ENCODE results near the gene SLC25A42. TPM values are rescaled to one million over a fixed set of nuclear protein-coding genes. Genes with fewer than 3 reads are reported as not detected.
A peak's percentile ranks its signal among the peaks of the same experiment; 100 is the strongest.

SLC25A42 gene
- total and polyA plus RNA-seq, 3 donors from 2014 or later: 14.0 to 14.7 (median 14.3) TPM

DNA sequence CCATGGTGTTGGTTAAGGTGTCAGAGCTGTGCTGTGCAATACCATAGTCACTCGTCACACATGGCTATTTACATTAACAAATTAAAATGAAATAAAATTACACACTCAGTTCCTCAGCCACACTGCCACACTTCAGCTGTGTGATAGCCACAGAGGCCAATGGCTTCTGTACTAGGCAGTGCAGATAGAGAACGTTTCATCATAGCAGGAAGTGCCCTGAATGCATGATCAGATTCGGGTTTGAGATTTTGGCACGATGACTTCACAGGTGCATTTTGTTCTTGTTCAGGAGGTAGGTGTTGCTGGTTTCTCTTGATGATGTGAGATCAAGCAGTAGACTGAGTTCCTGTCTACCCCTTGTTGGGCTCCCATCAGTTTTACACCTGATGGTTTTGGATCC is 23.9 kb upstream of the SLC25A42 start:
- Histone ChIP-seq H3K36me3 (ENCODE audit: low read depth, missing control alignments) (no peaks in the 10 kb centered on the region), H3K27ac (no peak overlapping the region), H3K9me3 (no peaks in the 10 kb centered on the region), H3K27me3 (no peaks in the 10 kb centered on the region), H3K4me1 (no peaks in the 10 kb centered on the region), H3K4me3 (no peak overlapping the region)
- TF ChIP-seq POLR2A (IDR thresholded peaks at IDR 0.05): no peak
- TF ChIP-seq, protein P1, sequence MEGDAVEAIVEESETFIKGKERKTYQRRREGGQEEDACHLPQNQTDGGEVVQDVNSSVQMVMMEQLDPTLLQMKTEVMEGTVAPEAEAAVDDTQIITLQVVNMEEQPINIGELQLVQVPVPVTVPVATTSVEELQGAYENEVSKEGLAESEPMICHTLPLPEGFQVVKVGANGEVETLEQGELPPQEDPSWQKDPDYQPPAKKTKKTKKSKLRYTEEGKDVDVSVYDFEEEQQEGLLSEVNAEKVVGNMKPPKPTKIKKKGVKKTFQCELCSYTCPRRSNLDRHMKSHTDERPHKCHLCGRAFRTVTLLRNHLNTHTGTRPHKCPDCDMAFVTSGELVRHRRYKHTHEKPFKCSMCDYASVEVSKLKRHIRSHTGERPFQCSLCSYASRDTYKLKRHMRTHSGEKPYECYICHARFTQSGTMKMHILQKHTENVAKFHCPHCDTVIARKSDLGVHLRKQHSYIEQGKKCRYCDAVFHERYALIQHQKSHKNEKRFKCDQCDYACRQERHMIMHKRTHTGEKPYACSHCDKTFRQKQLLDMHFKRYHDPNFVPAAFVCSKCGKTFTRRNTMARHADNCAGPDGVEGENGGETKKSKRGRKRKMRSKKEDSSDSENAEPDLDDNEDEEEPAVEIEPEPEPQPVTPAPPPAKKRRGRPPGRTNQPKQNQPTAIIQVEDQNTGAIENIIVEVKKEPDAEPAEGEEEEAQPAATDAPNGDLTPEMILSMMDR (IDR thresholded peaks at IDR 0.05): no peak
- 76 to 81% methylated on average over 4 of the region's 4 CpGs for WGBS, 2 donors
- intact Hi-C loops (cut with DNase I; ENCODE audit: low total_unique reads): no loop called here
- no peak for DNase-seq

DNA sequence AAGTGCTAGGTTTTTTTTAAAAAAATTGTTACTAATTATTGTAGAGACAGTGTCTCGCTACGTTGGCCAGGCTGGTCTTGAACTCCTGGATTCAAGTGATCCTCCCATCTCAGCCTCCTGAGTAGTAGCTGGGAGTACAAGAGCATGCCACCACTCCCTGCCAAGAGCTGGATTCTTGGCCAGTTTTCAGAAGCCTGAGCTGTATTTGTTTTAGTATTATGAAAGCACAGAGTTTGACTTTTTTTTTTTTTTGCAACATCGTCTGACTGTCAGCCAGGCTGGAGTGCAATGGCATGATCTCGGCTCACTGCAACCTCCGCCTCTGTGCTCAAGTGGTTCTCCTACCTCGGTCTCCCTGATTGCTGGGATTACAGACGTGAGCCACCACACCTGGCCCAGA is 23.4 kb upstream of the SLC25A42 start:
- intact Hi-C loops (cut with DNase I; ENCODE audit: low total_unique reads): no loop called here
- Histone ChIP-seq H3K27ac (no peak overlapping the region), H3K27me3 (no peaks in the 10 kb centered on the region), H3K9me3 (no peaks in the 10 kb centered on the region), H3K4me1 (no peaks in the 10 kb centered on the region), H3K4me3 (no peak overlapping the region), H3K36me3 (ENCODE audit: low read depth, missing control alignments) (no peaks in the 10 kb centered on the region)
- WGBS, 2 donors: 59 to 62% methylated on average over 7 of the region's 7 CpGs
- TF ChIP-seq POLR2A (IDR thresholded peaks at IDR 0.05): no peak
- TF ChIP-seq, protein P1 (IDR thresholded peaks at IDR 0.05): no peak
- DNase-seq: peak; percentile 68

DNA sequence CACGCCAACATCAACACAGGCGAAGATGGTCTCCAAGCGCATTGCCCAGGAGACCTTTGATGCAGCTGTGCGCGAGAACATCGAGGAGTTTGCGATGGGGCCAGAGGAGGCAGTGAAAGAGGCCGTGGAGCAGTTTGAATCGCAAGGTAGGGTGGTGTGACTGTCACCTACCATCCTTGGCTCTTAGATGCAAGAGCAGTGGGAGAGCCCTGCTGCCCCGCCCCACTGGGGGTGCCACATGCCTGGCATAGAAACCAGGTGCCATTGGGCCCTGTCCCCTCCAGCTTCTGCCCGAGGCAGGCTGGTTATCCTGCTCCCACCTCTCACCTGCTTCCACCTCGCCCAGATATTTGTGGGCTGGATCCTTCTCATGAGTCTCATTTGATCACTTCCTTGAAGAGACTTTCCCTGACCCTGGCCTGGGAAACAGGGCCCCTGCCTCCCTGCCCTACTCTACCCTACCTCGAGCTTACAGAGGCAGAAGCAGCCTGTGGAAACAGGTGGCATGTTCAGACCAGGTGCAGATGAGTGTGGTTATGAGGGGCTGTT is 21.0 kb upstream of the SLC25A42 start:
- Histone ChIP-seq H3K9me3 (no peaks in the 10 kb centered on the region), H3K4me3 (no peak overlapping the region), H3K27ac (no peak overlapping the region), H3K36me3 (ENCODE audit: low read depth, missing control alignments) (no peaks in the 10 kb centered on the region), H3K27me3 (no peaks in the 10 kb centered on the region), H3K4me1 (no peaks in the 10 kb centered on the region)
- TF ChIP-seq, protein P1 (IDR thresholded peaks at IDR 0.05): no peak
- no peak for TF ChIP-seq POLR2A (IDR thresholded peaks at IDR 0.05)
- WGBS, 2 donors: 87 to 94% methylated on average over 13 of the region's 13 CpGs
- DNase-seq: no peak
- intact Hi-C loops (cut with DNase I; ENCODE audit: low total_unique reads): no loop called here

DNA sequence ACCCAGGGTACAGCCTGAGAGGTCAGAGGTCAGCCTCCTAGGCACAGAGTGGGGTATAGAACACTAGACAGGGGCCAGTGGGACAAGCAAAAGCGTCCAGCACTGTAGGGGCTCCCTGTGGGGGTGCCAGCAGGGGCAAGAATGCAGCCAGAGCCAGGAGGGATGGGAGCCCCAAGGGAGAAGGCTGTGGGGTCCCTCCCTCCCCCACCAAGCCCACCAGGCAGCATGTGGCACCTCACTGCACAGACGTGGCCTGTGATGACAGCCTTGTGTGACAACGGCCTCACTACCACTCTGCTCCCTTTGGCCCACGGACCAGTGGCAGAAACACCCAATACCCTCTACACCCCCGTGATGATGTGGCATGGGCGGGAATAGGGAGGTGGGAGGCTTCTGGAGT is 20.3 kb upstream of the SLC25A42 start:
- H3K27ac ChIP-seq: no peak overlapping the region
- no peaks in the 10 kb centered on the region for H3K27me3 ChIP-seq
- no peaks in the 10 kb centered on the region for H3K36me3 ChIP-seq (ENCODE audit: low read depth, missing control alignments)
- no peaks in the 10 kb centered on the region for H3K4me1 ChIP-seq
- DNase-seq: no peak
- H3K4me3 ChIP-seq: no peak overlapping the region
- WGBS, 2 donors: 95 to 100% methylated on average over 2 to 6 of the region's 6 CpGs
- TF ChIP-seq POLR2A (IDR thresholded peaks at IDR 0.05): no peak
- intact Hi-C loops (cut with DNase I; ENCODE audit: low total_unique reads): no loop called here
- H3K9me3 ChIP-seq: no peaks in the 10 kb centered on the region

DNA sequence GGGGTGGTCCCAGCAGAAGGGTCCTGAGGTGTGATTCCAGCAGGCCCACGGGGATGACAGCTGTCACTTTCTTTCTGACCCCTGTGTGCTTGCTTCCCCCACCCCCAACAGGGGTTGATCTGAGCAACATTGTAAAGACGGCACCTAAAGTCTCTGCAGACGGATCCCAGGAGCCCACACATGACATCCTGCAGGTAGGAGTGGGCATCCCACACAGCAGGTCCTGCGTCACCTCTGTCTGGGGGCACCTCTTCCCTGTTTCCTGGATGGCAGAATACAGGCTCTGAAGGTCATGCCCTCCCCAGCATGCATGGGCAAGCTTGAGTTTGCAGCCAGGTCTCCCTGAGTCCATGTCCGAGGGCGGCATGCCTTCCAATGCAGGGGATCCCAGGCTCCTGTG is 19.9 kb upstream of the SLC25A42 start:
- Histone ChIP-seq H3K4me1 (no peaks in the 10 kb centered on the region), H3K27me3 (no peaks in the 10 kb centered on the region), H3K9me3 (no peaks in the 10 kb centered on the region), H3K4me3 (no peak overlapping the region), H3K36me3 (ENCODE audit: low read depth, missing control alignments) (no peaks in the 10 kb centered on the region), H3K27ac (no peak overlapping the region)
- 98 to 100% methylated on average over 4 to 5 of the region's 6 CpGs for WGBS, 2 donors
- intact Hi-C loops (cut with DNase I; ENCODE audit: low total_unique reads): no loop called here
- no peak for DNase-seq
- no peak for TF ChIP-seq POLR2A (IDR thresholded peaks at IDR 0.05)
- TF ChIP-seq, protein P1 (IDR thresholded peaks at IDR 0.05): no peak
